ENCODE measurements around the gene SPP2.

- TF ChIP-seq CTCF (IDR thresholded peaks at IDR 0.05) (no peak), POLR2A (IDR thresholded peaks at IDR 0.05) (no peak)
Measured at GRCh38 chr2:234075947-234076346, 25.4 kb downstream of the SPP2 start.

Measured in tibial nerve (tissue), 3 donors.